Tibial nerve (tissue), 3 donors: ENCODE data around the gene LTF.

ENCODE experiments used
- EP300 ChIP-seq, 2 donors: sonication (generic); formaldehyde crosslinking; IDR thresholded peaks; one replicate each; pipeline ENCODE4 v1.6.1; 2017; ENCODE audit warnings: antibody characterized with exemption in 2 of 2, mild to moderate bottlenecking in 1 of 2
- POLR2A ChIP-seq, 2 donors: fragments of 450-650 bp; IDR thresholded peaks; one replicate each; pipeline ENCODE4 v1.6.1; 2017; ENCODE audit warnings: antibody characterized with exemption in 2 of 2, mild to moderate bottlenecking in 2 of 2, moderate library complexity in 2 of 2

- TF ChIP-seq POLR2A (IDR thresholded peaks at IDR 0.05) = no peak
- no peak for TF ChIP-seq EP300 (IDR thresholded peaks at IDR 0.05)
Measured at GRCh38 chr3:46419816-46420215, 44.9 kb downstream of the LTF start.
